ENCODE measurements around the gene JAKMIP2. TPM values are rescaled to one million over a fixed set of nuclear protein-coding genes. Genes with fewer than 3 reads are reported as not detected.
"Not testable (repeated sequence)": the region's sequence is repeated elsewhere in the genome, so short reads cannot be mapped to it uniquely, and the experiment has no call there.

Gene JAKMIP2
- total RNA-seq, 1 donor from 2014 or later, result 35.6 TPM

GRCh38 chr5:147727200-147727599, 55.3 kb downstream of the JAKMIP2 start:
- peaks cover 19% of the 10 kb centered on the region for H3K4me1 Mint-ChIP-seq
- no peak for DNase-seq (ENCODE audit: low read depth, low spot score)
- H3K4me3 Mint-ChIP-seq, result no peak overlapping the region
- no peak for TF ChIP-seq CTCF (conservative IDR thresholded peaks at IDR 0.05)
- no peak overlapping the region for H3K27ac Mint-ChIP-seq (ENCODE audit: unreplicated experiment)
- H3K9me3 Mint-ChIP-seq, result no peaks in the 10 kb centered on the region
- H3K36me3 Mint-ChIP-seq (ENCODE audit: low read depth), result peaks cover 32% of the 10 kb centered on the region
- no peaks in the 10 kb centered on the region for H3K27me3 Mint-ChIP-seq (ENCODE audit: low read depth)

GRCh38 chr5:147721191-147721960, 61.2 kb downstream of the JAKMIP2 start:
- H3K4me1 Mint-ChIP-seq; H3K27me3 Mint-ChIP-seq (ENCODE audit: low read depth); H3K9me3 Mint-ChIP-seq; DNase-seq (ENCODE audit: low read depth, low spot score): not testable (repeated sequence)
- Mint-ChIP-seq H3K36me3 (ENCODE audit: low read depth) (peaks cover 23% of the 10 kb centered on the region), H3K4me3 (peak overlapping the region; percentile 90), H3K27ac (ENCODE audit: unreplicated experiment) (peak overlapping the region; percentile 99)

GRCh38 chr5:147713550-147714295, 68.8 kb downstream of the JAKMIP2 start:
- no peaks in the 10 kb centered on the region for H3K4me1 Mint-ChIP-seq
- DNase-seq (ENCODE audit: low read depth, low spot score), result no peak
- no peaks in the 10 kb centered on the region for H3K27me3 Mint-ChIP-seq (ENCODE audit: low read depth)
- no peak overlapping the region for H3K27ac Mint-ChIP-seq (ENCODE audit: unreplicated experiment)
- peaks cover 2% of the 10 kb centered on the region for H3K36me3 Mint-ChIP-seq (ENCODE audit: low read depth)
- peaks cover 3% of the 10 kb centered on the region for H3K9me3 Mint-ChIP-seq
- TF ChIP-seq CTCF (conservative IDR thresholded peaks at IDR 0.05), result no peak
- no peak overlapping the region for H3K4me3 Mint-ChIP-seq

GRCh38 chr5:147712598-147712997, 69.9 kb downstream of the JAKMIP2 start:
- peaks cover 3% of the 10 kb centered on the region for H3K9me3 Mint-ChIP-seq
- peaks cover 4% of the 10 kb centered on the region for H3K36me3 Mint-ChIP-seq (ENCODE audit: low read depth)
- no peaks in the 10 kb centered on the region for H3K27me3 Mint-ChIP-seq (ENCODE audit: low read depth)
- no peak for DNase-seq (ENCODE audit: low read depth, low spot score)
- no peak for TF ChIP-seq CTCF (conservative IDR thresholded peaks at IDR 0.05)
- no peak overlapping the region for H3K27ac Mint-ChIP-seq (ENCODE audit: unreplicated experiment)
- no peak overlapping the region for H3K4me3 Mint-ChIP-seq
- no peaks in the 10 kb centered on the region for H3K4me1 Mint-ChIP-seq

- Mint-ChIP-seq H3K4me1 (no peaks in the 10 kb centered on the region), H3K4me3 (no peak overlapping the region), H3K9me3 (peaks cover 3% of the 10 kb centered on the region), H3K36me3 (ENCODE audit: low read depth) (peaks cover 4% of the 10 kb centered on the region), H3K27ac (ENCODE audit: unreplicated experiment) (no peak overlapping the region), H3K27me3 (ENCODE audit: low read depth) (no peaks in the 10 kb centered on the region)
- no peak for DNase-seq (ENCODE audit: low read depth, low spot score)
- no peak for TF ChIP-seq CTCF (conservative IDR thresholded peaks at IDR 0.05)
These were observed 70.5 kb downstream of the JAKMIP2 start for GRCh38 chr5:147712019-147712418.

- Mint-ChIP-seq H3K4me1 (no peaks in the 10 kb centered on the region), H3K4me3 (no peak overlapping the region), H3K27me3 (ENCODE audit: low read depth) (no peaks in the 10 kb centered on the region), H3K9me3 (peaks cover 3% of the 10 kb centered on the region), H3K36me3 (ENCODE audit: low read depth) (peaks cover 4% of the 10 kb centered on the region), H3K27ac (ENCODE audit: unreplicated experiment) (no peak overlapping the region)
- TF ChIP-seq CTCF (conservative IDR thresholded peaks at IDR 0.05), result no peak
- DNase-seq (ENCODE audit: low read depth, low spot score), result no peak
These were observed 71.5 kb downstream of the JAKMIP2 start for GRCh38 chr5:147711019-147711418.

Data from neural crest cell (in vitro differentiated cells).